Activated CD4-positive, alpha-beta T cell treated with anti-CD3 and anti-CD28 coated beads, Interleukin-2, amount 50 U/mL, for 48 hours (primary cell): Measurements from ENCODE around the gene RAD51B.
"Not testable (repeated sequence)": the region's sequence is repeated elsewhere in the genome, so short reads cannot be mapped to it uniquely, and the experiment has no call there.

Source experiments
- DNase-seq, 2 experiments: peaks; one replicate each; pipeline ENCODE4 v3.0.0-alpha.2; 2020

RAD51B gene

GRCh38 chr14:68285421-68286179 is 466.0 kb downstream of the RAD51B start:
- peak; percentile 71 to 79 for DNase-seq

- no peak for DNase-seq
These were observed 467.1 kb downstream of the RAD51B start for GRCh38 chr14:68286667-68287066.

- DNase-seq, result not testable (repeated sequence)
These were observed 469.9 kb downstream of the RAD51B start for GRCh38 chr14:68289452-68289851.

GRCh38 chr14:68291820-68292219 is 472.2 kb downstream of the RAD51B start:
- DNase-seq, result no peak

GRCh38 chr14:68292441-68293215 is 473.0 kb downstream of the RAD51B start:
- DNase-seq, result no peak

GRCh38 chr14:68293404-68293803 is 473.8 kb downstream of the RAD51B start:
- no peak for DNase-seq

- no peak for DNase-seq
These were observed 475.8 kb downstream of the RAD51B start for GRCh38 chr14:68295316-68295816.

GRCh38 chr14:68297039-68297438 is 477.5 kb downstream of the RAD51B start:
- DNase-seq, result no peak

- no peak for DNase-seq
These were observed 478.4 kb downstream of the RAD51B start for GRCh38 chr14:68297876-68298468.

- DNase-seq, result no peak
These were observed 481.0 kb downstream of the RAD51B start for GRCh38 chr14:68300608-68301007.

GRCh38 chr14:68301219-68301618 is 481.6 kb downstream of the RAD51B start:
- DNase-seq, result no peak

GRCh38 chr14:68302938-68303337 is 483.4 kb downstream of the RAD51B start:
- not testable (repeated sequence) for DNase-seq

GRCh38 chr14:68305738-68306137 is 486.2 kb downstream of the RAD51B start:
- DNase-seq, result no peak

GRCh38 chr14:68306265-68306933 is 486.8 kb downstream of the RAD51B start:
- DNase-seq, result no peak

- no peak for DNase-seq
These were observed 487.6 kb downstream of the RAD51B start for GRCh38 chr14:68306934-68307789.

GRCh38 chr14:68307790-68308168 is 488.2 kb downstream of the RAD51B start:
- no peak for DNase-seq

- DNase-seq, result no peak
These were observed 489.3 kb downstream of the RAD51B start for GRCh38 chr14:68308726-68309520.

GRCh38 chr14:68309616-68310015 is 490.0 kb downstream of the RAD51B start:
- DNase-seq, result no peak

- DNase-seq, result no peak
These were observed 492.7 kb downstream of the RAD51B start for GRCh38 chr14:68312300-68312699.

GRCh38 chr14:68312884-68313610 is 493.5 kb downstream of the RAD51B start:
- DNase-seq, result peak; percentile 58 to 69
